GM12874 (cell line): ENCODE measurements around the gene SLC9A8.

ENCODE experiments used
- TF ChIP-seq, protein P1 (sequence below): IDR thresholded peaks from 2 replicates; pipeline ENCODE4 v1.5.1; 2011; ENCODE audit warnings: low read depth, mild to moderate bottlenecking, control low read depth, low read length, moderate library complexity; ENCODE audit not compliant: insufficient read depth

SLC9A8 gene

GRCh38 chr20:49937027-49937929 is 124.7 kb downstream of the SLC9A8 start:
- TF ChIP-seq, protein P1, sequence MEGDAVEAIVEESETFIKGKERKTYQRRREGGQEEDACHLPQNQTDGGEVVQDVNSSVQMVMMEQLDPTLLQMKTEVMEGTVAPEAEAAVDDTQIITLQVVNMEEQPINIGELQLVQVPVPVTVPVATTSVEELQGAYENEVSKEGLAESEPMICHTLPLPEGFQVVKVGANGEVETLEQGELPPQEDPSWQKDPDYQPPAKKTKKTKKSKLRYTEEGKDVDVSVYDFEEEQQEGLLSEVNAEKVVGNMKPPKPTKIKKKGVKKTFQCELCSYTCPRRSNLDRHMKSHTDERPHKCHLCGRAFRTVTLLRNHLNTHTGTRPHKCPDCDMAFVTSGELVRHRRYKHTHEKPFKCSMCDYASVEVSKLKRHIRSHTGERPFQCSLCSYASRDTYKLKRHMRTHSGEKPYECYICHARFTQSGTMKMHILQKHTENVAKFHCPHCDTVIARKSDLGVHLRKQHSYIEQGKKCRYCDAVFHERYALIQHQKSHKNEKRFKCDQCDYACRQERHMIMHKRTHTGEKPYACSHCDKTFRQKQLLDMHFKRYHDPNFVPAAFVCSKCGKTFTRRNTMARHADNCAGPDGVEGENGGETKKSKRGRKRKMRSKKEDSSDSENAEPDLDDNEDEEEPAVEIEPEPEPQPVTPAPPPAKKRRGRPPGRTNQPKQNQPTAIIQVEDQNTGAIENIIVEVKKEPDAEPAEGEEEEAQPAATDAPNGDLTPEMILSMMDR, result no peak

- TF ChIP-seq, protein P1, result no peak
Observed at GRCh38 chr20:49938173-49939163, 125.8 kb downstream of the SLC9A8 start.

DNA sequence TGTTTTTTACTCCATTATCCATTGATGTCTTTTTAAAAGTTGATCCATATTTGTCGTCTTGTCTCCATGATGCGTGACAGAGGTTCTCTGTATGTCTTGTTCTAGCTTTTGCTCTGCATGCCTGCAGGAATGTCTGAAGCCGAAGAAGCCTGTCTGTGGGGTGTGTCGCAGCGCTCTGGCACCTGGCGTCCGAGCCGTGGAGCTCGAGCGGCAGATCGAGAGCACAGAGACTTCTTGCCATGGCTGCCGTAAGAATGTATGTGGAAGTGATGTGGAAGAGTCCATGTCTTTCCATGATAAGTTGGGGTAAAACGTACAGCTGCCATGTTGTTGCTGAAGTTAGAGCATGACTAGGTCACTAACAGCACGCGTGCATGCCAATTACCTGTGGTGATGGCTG is 128.8 kb downstream of the SLC9A8 start:
- TF ChIP-seq, protein P1, result no peak
